Gastroesophageal sphincter (tissue), 3 donors: ENCODE data around the gene ANKRD55.

Experiments used
- CTCF ChIP-seq, 4 experiments: fragments of 200-600 bp in 2 of 4; fragments of 450-650 bp in 2 of 4; sonication (generic) in 1 of 4; IDR thresholded peaks; one replicate each; pipeline ENCODE4 v1.5.1; 2017 to 2019; ENCODE audit warnings: antibody characterized with exemption in 4 of 4, mild to moderate bottlenecking in 2 of 4, moderate library complexity in 2 of 4
- POLR2AphosphoS5 ChIP-seq: sonication (generic); formaldehyde crosslinking; IDR thresholded peaks from one replicate; pipeline ENCODE4 v1.6.1; 2017; ENCODE audit warnings: antibody characterized with exemption

- TF ChIP-seq CTCF (IDR thresholded peaks at IDR 0.05) (no peak), POLR2AphosphoS5 (no peak)
Observed at GRCh38 chr5:56105511-56106291, 127.4 kb downstream of the ANKRD55 start.
